K562 (cell line): Measurements from ENCODE around the gene GPNMB. TPM values are rescaled to one million over a fixed set of nuclear protein-coding genes. Genes with fewer than 3 reads are reported as not detected.
A peak's percentile ranks its signal among the peaks of the same experiment; 100 is the strongest.

ENCODE experiments used
- BRD4 ChIP-seq: fragments of 200-600 bp; sonication (generic); IDR thresholded peaks from 2 replicates; pipeline ENCODE4 v1.6.1; 2017; ENCODE audit warnings: inconsistent platforms
- CHD1 ChIP-seq: fragments of 200-600 bp; sonication (generic); IDR thresholded peaks from one replicate; pipeline ENCODE4 v1.6.1; 2012; ENCODE audit warnings: mild to moderate bottlenecking, moderate library complexity, low read length, inconsistent platforms
- EP400 ChIP-seq: fragments of 450-650 bp; IDR thresholded peaks from 2 replicates; pipeline ENCODE4 v1.6.1; 2017; ENCODE audit warnings: antibody characterized with exemption, mild to moderate bottlenecking, moderate library complexity
- ETV6 ChIP-seq, 3 experiments: fragments of 150-350 bp in 1 of 3; sonication (generic) in 1 of 3; formaldehyde crosslinking in 1 of 3; IDR thresholded peaks; 2 replicates each; pipeline versions ENCODE4 v1.6.1 to v1.8.0; 2014 to 2022; ENCODE audit warnings: borderline replicate concordance in 2 of 3, low read depth in 2 of 3, antibody characterized with exemption in 1 of 3, low read length in 1 of 3, mild to moderate bottlenecking in 1 of 3, missing genetic modification reagents in 1 of 3
- FOXK2 ChIP-seq, 2 experiments: fragments of 450-650 bp; IDR thresholded peaks in 1 of 2; conservative IDR thresholded peaks in 1 of 2; 2 replicates each; pipeline ENCODE4 v1.6.1; 2016; ENCODE audit warnings: low read depth in 2 of 2, mild to moderate bottlenecking in 1 of 2
- GABPB1 ChIP-seq: sonication (generic); formaldehyde crosslinking; IDR thresholded peaks from 2 replicates; pipeline ENCODE4 v1.8.0; 2022; ENCODE audit warnings: mild to moderate bottlenecking, missing genetic modification reagents
- JUND ChIP-seq, 2 experiments: IDR thresholded peaks; 2 replicates in 1 of 2; 3 replicates in 1 of 2; pipeline ENCODE4 v1.6.1; 2011; ENCODE audit warnings: borderline replicate concordance in 2 of 2, low read depth in 2 of 2, low read length in 2 of 2, improper control_type of control experiment in 1 of 2, missing biosample characterization in 1 of 2, missing genetic modification characterization in 1 of 2, missing genetic modification reagents in 1 of 2
- KAT7 ChIP-seq: sonication (generic); formaldehyde crosslinking; IDR thresholded peaks from 2 replicates; pipeline ENCODE4 v1.8.0; 2022; ENCODE audit warnings: missing genetic modification reagents, mild to moderate bottlenecking, borderline replicate concordance
- MTA3 ChIP-seq: fragments of 450-650 bp; formaldehyde crosslinking; IDR thresholded peaks from 2 replicates; pipeline ENCODE4 v1.6.1; 2017; ENCODE audit warnings: mild to moderate bottlenecking, borderline replicate concordance
- NEUROD1 ChIP-seq: fragments of 150-350 bp; IDR thresholded peaks from 2 replicates; pipeline ENCODE4 v1.6.1; 2014; ENCODE audit warnings: borderline replicate concordance, low read length, low read depth; ENCODE audit not compliant: partially characterized antibody
- SRSF9 ChIP-seq: fragments of 200-400 bp; formaldehyde crosslinking; IDR thresholded peaks from 2 replicates; pipeline ENCODE4 v1.6.1; 2017; ENCODE audit warnings: low read depth, low read length, borderline replicate concordance
- STAG1 ChIP-seq: sonication (generic); formaldehyde crosslinking; IDR thresholded peaks from 2 replicates; pipeline ENCODE4 v1.5.0; 2020; ENCODE audit warnings: missing genetic modification reagents, borderline replicate concordance
- TARDBP ChIP-seq: fragments of 450-650 bp; IDR thresholded peaks from 2 replicates; pipeline ENCODE4 v1.6.1; 2016
- YBX1 ChIP-seq: fragments of 450-650 bp; IDR thresholded peaks from 2 replicates; pipeline ENCODE4 v1.7.1; 2016; ENCODE audit warnings: mild to moderate bottlenecking
- ZKSCAN3 ChIP-seq: fragments of 250-450 bp; sonication (Bioruptor Pico); IDR thresholded peaks from 2 replicates; pipeline ENCODE4 v1.4.0; 2020
- ZNF316 ChIP-seq: fragments of 450-650 bp; IDR thresholded peaks from 2 replicates; pipeline ENCODE4 v1.6.1; 2016
- ZNF324 ChIP-seq: fragments of 250-450 bp; sonication (Bioruptor Pico); IDR thresholded peaks from 2 replicates; pipeline ENCODE4 v1.4.0; 2020; ENCODE audit warnings: mild to moderate bottlenecking
- polyA plus RNA-seq, 8 experiments: library from polyadenylated mRNA; depleted of rRNA in 4 of 8; stranded (reverse) in 5 of 8; unstranded in 3 of 8; fragments of >200 nt; fragmentation: Nextera tagmentation in 2 of 8; fragmentation: Illumina TruSeq in 1 of 8; extraction: Ambion mirVana in 2 of 8; extraction: Trizol in 1 of 8; gene quantifications; 2 replicates each; pipeline versions ENCODE4 v1.2.1 to v1.2.3, GENCODE V29; 2011 to 2014; ENCODE audit warnings: inconsistent platforms in 1 of 8, missing spikeins in 1 of 8
- total RNA-seq, 7 experiments: library from RNA; depleted of rRNA in 6 of 7; stranded (reverse); fragments of >200 nt in 6 of 7; fragmentation: Illumina TruSeq in 2 of 7; extraction: Trizol in 2 of 7; gene quantifications; 2 replicates each; pipeline versions ENCODE4 v1.2.1 to v1.2.3, GENCODE V29; 2011 to 2021; ENCODE audit warnings: low replicate concordance in 1 of 7
- TF ChIP-seq, protein P1 (sequence below): sonication (generic); IDR thresholded peaks from 2 replicates; pipeline ENCODE4 v1.6.1; 2016
- TF ChIP-seq, protein P2 (sequence below): fragments of 450-650 bp; IDR thresholded peaks from 2 replicates; pipeline ENCODE4 v1.6.1; 2016; ENCODE audit warnings: missing biosample characterization, missing genetic modification characterization
- TF ChIP-seq, protein P3 (sequence below), 2 experiments: fragments of 150-350 bp in 1 of 2; IDR thresholded peaks; 2 replicates each; pipeline ENCODE4 v1.6.1; 2012 to 2016; ENCODE audit warnings: low read depth in 2 of 2, low read length in 2 of 2, mild to moderate bottlenecking in 1 of 2, moderate library complexity in 1 of 2
- TF ChIP-seq, protein P4 (sequence below): IDR thresholded peaks from 2 replicates; pipeline ENCODE4 v1.6.1; 2011; ENCODE audit warnings: borderline replicate concordance, low read depth, mild to moderate bottlenecking, moderate library complexity, low read length; ENCODE audit not compliant: insufficient read depth, poor library complexity, severe bottlenecking

GPNMB gene
- total and polyA plus RNA-seq, 9 of the 15 experiments (the other 6 are each of a cell fraction or from before 2014, with no cell fraction given), result 0.15 to 0.72 (median 0.33) TPM

DNA sequence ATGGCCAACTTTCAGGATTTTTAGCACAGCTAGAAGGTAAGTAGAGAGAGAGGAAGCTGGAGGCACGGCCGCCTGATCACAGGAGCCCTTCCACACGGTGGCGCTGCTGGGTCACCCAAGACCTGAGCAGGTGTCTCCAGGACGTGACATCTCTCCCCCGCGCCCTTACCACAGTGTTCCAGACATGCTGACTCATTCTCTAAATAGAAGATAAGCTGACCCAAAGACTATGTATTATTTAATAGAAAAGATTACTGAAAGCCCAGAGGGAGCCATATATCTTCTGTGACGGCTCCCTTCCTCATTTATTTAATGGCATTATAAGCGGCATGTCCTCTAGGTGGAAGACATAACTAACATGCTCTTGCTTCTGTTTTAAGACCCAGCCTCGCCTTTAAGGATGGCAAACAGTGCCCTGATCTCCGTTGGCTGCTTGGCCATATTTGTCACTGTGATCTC, 26.6 kb downstream of the GPNMB start (continued):
- TF ChIP-seq ZNF324 (CRISPR knock-in tag) (no peak), MTA3 (0 out of 2 replicates have a peak, but pooled peaks have one; percentile 55), KAT7 (CRISPR knock-in tag) (no peak), BRD4 (no peak), ZKSCAN3 (CRISPR knock-in tag) (no peak), ZNF316 (peak; percentile 96), NEUROD1 (no peak), YBX1 (no peak), GABPB1 (CRISPR knock-in tag) (peak; percentile 67), EP400 (peak; percentile 51), TARDBP (peak; percentile 17; the same call in 1 of the 2 replicates), ETV6 (IDR thresholded peaks at IDR 0.05; ENCODE audit: borderline replicate concordance in 1 of 2, low read depth in 2 of 2, low read length in 1 of 2) (no peak), ETV6 (CRISPR knock-in tag; IDR thresholded peaks at IDR 0.05; ENCODE audit: borderline replicate concordance) (no peak), CHD1 (no peak), FOXK2 (conservative IDR thresholded peaks at IDR 0.05 in 1 of 2, IDR thresholded peaks at IDR 0.05 in 1 of 2; ENCODE audit: low read depth in 2 of 2) (no peak), SRSF9 (no peak), JUND (IDR thresholded peaks at IDR 0.05; ENCODE audit: borderline replicate concordance, low read depth, low read length) (peak; percentile 97), JUND (tag; IDR thresholded peaks at IDR 0.05; ENCODE audit: borderline replicate concordance, low read depth, low read length) (peak; percentile 95; the same call in 2 of the 3 replicates), STAG1 (CRISPR knock-in tag) (no peak; the same call in 1 of the 2 replicates)
- TF ChIP-seq, protein P1, sequence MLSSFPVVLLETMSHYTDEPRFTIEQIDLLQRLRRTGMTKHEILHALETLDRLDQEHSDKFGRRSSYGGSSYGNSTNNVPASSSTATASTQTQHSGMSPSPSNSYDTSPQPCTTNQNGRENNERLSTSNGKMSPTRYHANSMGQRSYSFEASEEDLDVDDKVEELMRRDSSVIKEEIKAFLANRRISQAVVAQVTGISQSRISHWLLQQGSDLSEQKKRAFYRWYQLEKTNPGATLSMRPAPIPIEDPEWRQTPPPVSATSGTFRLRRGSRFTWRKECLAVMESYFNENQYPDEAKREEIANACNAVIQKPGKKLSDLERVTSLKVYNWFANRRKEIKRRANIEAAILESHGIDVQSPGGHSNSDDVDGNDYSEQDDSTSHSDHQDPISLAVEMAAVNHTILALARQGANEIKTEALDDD, result 0 out of 2 replicates have a peak, but pooled peaks have one; percentile 41
- TF ChIP-seq, protein P2, sequence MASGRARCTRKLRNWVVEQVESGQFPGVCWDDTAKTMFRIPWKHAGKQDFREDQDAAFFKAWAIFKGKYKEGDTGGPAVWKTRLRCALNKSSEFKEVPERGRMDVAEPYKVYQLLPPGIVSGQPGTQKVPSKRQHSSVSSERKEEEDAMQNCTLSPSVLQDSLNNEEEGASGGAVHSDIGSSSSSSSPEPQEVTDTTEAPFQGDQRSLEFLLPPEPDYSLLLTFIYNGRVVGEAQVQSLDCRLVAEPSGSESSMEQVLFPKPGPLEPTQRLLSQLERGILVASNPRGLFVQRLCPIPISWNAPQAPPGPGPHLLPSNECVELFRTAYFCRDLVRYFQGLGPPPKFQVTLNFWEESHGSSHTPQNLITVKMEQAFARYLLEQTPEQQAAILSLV (tag), result no peak
- TF ChIP-seq, protein P3, sequence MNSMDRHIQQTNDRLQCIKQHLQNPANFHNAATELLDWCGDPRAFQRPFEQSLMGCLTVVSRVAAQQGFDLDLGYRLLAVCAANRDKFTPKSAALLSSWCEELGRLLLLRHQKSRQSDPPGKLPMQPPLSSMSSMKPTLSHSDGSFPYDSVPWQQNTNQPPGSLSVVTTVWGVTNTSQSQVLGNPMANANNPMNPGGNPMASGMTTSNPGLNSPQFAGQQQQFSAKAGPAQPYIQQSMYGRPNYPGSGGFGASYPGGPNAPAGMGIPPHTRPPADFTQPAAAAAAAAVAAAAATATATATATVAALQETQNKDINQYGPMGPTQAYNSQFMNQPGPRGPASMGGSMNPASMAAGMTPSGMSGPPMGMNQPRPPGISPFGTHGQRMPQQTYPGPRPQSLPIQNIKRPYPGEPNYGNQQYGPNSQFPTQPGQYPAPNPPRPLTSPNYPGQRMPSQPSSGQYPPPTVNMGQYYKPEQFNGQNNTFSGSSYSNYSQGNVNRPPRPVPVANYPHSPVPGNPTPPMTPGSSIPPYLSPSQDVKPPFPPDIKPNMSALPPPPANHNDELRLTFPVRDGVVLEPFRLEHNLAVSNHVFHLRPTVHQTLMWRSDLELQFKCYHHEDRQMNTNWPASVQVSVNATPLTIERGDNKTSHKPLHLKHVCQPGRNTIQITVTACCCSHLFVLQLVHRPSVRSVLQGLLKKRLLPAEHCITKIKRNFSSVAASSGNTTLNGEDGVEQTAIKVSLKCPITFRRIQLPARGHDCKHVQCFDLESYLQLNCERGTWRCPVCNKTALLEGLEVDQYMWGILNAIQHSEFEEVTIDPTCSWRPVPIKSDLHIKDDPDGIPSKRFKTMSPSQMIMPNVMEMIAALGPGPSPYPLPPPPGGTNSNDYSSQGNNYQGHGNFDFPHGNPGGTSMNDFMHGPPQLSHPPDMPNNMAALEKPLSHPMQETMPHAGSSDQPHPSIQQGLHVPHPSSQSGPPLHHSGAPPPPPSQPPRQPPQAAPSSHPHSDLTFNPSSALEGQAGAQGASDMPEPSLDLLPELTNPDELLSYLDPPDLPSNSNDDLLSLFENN (IDR thresholded peaks at IDR 0.05; ENCODE audit: low read depth in 2 of 2, low read length in 2 of 2), result peak in 1 of 2 experiments; percentile 58; a peak in 1 of 4 replicates
- TF ChIP-seq, protein P4, sequence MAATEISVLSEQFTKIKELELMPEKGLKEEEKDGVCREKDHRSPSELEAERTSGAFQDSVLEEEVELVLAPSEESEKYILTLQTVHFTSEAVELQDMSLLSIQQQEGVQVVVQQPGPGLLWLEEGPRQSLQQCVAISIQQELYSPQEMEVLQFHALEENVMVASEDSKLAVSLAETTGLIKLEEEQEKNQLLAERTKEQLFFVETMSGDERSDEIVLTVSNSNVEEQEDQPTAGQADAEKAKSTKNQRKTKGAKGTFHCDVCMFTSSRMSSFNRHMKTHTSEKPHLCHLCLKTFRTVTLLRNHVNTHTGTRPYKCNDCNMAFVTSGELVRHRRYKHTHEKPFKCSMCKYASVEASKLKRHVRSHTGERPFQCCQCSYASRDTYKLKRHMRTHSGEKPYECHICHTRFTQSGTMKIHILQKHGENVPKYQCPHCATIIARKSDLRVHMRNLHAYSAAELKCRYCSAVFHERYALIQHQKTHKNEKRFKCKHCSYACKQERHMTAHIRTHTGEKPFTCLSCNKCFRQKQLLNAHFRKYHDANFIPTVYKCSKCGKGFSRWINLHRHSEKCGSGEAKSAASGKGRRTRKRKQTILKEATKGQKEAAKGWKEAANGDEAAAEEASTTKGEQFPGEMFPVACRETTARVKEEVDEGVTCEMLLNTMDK, result no peak
